ACHN (cell line): ENCODE results near the gene PLEKHG4B.
A peak's percentile ranks its signal among the peaks of the same experiment; 100 is the strongest.
"Not testable (repeated sequence)": the region's sequence is repeated elsewhere in the genome, so short reads cannot be mapped to it uniquely, and the experiment has no call there.

Experiments used
- DNase-seq: peaks from one replicate; pipeline ENCODE4 v3.0.0-alpha.2; 2015
- in situ Hi-C: cut with HindIII; loops from 2 replicates; pipeline ENCODE4 v1.10.0; 2017; ENCODE audit warnings: low sequenced_read_pairs, low pct_ligation_motif_present, low pct_unique_long_range_greater_than_20kb

Gene PLEKHG4B

GRCh38 chr5:91556-92263 is at the start of gene PLEKHG4B:
TSS of gene PLEKHG4B (plus strand) at chr5:92168. CDS start at chr5:92232, 64 bp downstream.
- peak; percentile 55 for DNase-seq
- in situ Hi-C loops, result no loop called here

- in situ Hi-C loops, result no loop called here
- peak; percentile 28 for DNase-seq
These were observed 49.7 kb upstream of the PLEKHG4B start for GRCh38 chr5:42250-42649.

GRCh38 chr5:48192-48591 is 43.8 kb upstream of the PLEKHG4B start:
- no peak for DNase-seq
- in situ Hi-C loops, result no loop called here

- DNase-seq, in situ Hi-C loops: not testable (repeated sequence)
These were observed 42.4 kb upstream of the PLEKHG4B start for GRCh38 chr5:49530-49929.

- no peak for DNase-seq
- in situ Hi-C loops, result no loop called here
These were observed 41.9 kb upstream of the PLEKHG4B start for GRCh38 chr5:49953-50544.

GRCh38 chr5:50724-51499 is 41.1 kb upstream of the PLEKHG4B start:
- DNase-seq, result no peak
- in situ Hi-C loops, result no loop called here

- in situ Hi-C loops, result no loop called here
- DNase-seq, result no peak
These were observed 40.5 kb upstream of the PLEKHG4B start for GRCh38 chr5:51500-51823.

GRCh38 chr5:53381-54174 is 38.4 kb upstream of the PLEKHG4B start:
- DNase-seq, result peak; percentile 81
- in situ Hi-C loops, result no loop called here

GRCh38 chr5:54175-54730 is 37.7 kb upstream of the PLEKHG4B start:
- in situ Hi-C loops, result no loop called here

GRCh38 chr5:54876-55569 is 36.9 kb upstream of the PLEKHG4B start:
- in situ Hi-C loops, result no loop called here

More at GRCh38 chr5:54175-54730, 37.7 kb upstream of the PLEKHG4B start:
- no peak for DNase-seq

GRCh38 chr5:56561-57290 is 35.2 kb upstream of the PLEKHG4B start:
- in situ Hi-C loops, result no loop called here
- peak; percentile 46 for DNase-seq

More at GRCh38 chr5:54876-55569, 36.9 kb upstream of the PLEKHG4B start:
- DNase-seq, result no peak

- in situ Hi-C loops, DNase-seq: not testable (repeated sequence)
These were observed 31.7 kb upstream of the PLEKHG4B start for GRCh38 chr5:60250-60649.

GRCh38 chr5:70440-70839 is 21.5 kb upstream of the PLEKHG4B start:
- no peak for DNase-seq
- in situ Hi-C loops, result no loop called here

- in situ Hi-C loops, DNase-seq: not testable (repeated sequence)
These were observed 19.4 kb upstream of the PLEKHG4B start for GRCh38 chr5:72316-73180.

GRCh38 chr5:73181-73447 is 18.9 kb upstream of the PLEKHG4B start:
- in situ Hi-C loops, DNase-seq: not testable (repeated sequence)

- in situ Hi-C loops, result no loop called here
- no peak for DNase-seq
These were observed 18.0 kb upstream of the PLEKHG4B start for GRCh38 chr5:73768-74502.
